CD4-positive, alpha-beta T cell (primary cell): ENCODE results near the gene RB1. TPM values are rescaled to one million over a fixed set of nuclear protein-coding genes. Genes with fewer than 3 reads are reported as not detected.

Experiments used
- ATAC-seq: fragments of 200-7000 bp; cut with Tn5 transposase; one replicate; pipeline ENCODE4 v1.10.0; 2022; ENCODE audit warnings: mild to moderate bottlenecking; ENCODE audit not compliant: poor library complexity
- CTCF ChIA-PET: fragments of 350-600 bp; sonication (Branson Sonifier 250); formaldehyde crosslinking; loops from one replicate; lab custom pipeline; 2021; ENCODE audit warnings: antibody characterized with exemption, inconsistent platforms; lab: Charles Lee
- POLR2A ChIA-PET: fragments of 350-600 bp; sonication (Branson Sonifier 250); formaldehyde crosslinking; loops from one replicate; lab custom pipeline; 2021; ENCODE audit warnings: antibody characterized with exemption, inconsistent platforms; lab: Charles Lee
- DNase-seq, 14 experiments: peaks; one replicate each; pipeline ENCODE4 v3.0.0-alpha.2; 2013 to 2020; ENCODE audit warnings: mixed read lengths in 2 of 14
- H3K27ac ChIP-seq, 2 donors: one replicate each; pipeline versions ENCODE4 v1.5.1 to v1.7.0; 2013; ENCODE audit warnings: low read length in 2 of 2, low read depth in 1 of 2, mild to moderate bottlenecking in 1 of 2
- H3K27me3 ChIP-seq, 2 experiments: 1 replicate in 1 of 2; 2 replicates in 1 of 2; pipeline versions ENCODE4 v1.6.1 to v1.7.0; 2013; ENCODE audit warnings: low read length in 2 of 2, control low read depth in 1 of 2, mild to moderate bottlenecking in 1 of 2, moderate library complexity in 1 of 2; ENCODE audit not compliant: insufficient read depth in 2 of 2, control insufficient read depth in 1 of 2
- H3K36me3 ChIP-seq: one replicate; pipeline ENCODE4 v1.6.1; 2013; ENCODE audit warnings: low read length, control low read depth; ENCODE audit not compliant: insufficient read depth
- H3K4me1 ChIP-seq: one replicate; pipeline ENCODE4 v1.6.1; 2013; ENCODE audit warnings: low read length, control low read depth; ENCODE audit not compliant: insufficient read depth
- H3K4me3 ChIP-seq: one replicate; pipeline ENCODE4 v1.5.1; 2013; ENCODE audit warnings: mild to moderate bottlenecking, low read length, moderate library complexity
- H3K9me3 ChIP-seq, 2 experiments: 1 replicate in 1 of 2; 2 replicates in 1 of 2; pipeline versions ENCODE4 v1.6.1 to v1.7.0; 2013; ENCODE audit warnings: low read length in 2 of 2, mild to moderate bottlenecking in 2 of 2, control low read depth in 1 of 2, moderate library complexity in 1 of 2; ENCODE audit not compliant: control insufficient read depth in 1 of 2, insufficient read depth in 1 of 2
- H3K27ac Mint-ChIP-seq: one replicate; pipeline ENCODE4 v1.8.0; 2020; ENCODE audit warnings: mixed read lengths
- H3K27me3 Mint-ChIP-seq: one replicate; pipeline ENCODE4 v1.8.0; 2021; ENCODE audit warnings: mixed read lengths
- H3K36me3 Mint-ChIP-seq: one replicate; pipeline ENCODE4 v1.8.0; 2021; ENCODE audit warnings: low read depth, mixed read lengths
- H3K4me1 Mint-ChIP-seq: one replicate; pipeline ENCODE4 v1.8.0; 2021; ENCODE audit warnings: low read depth, mixed read lengths
- H3K4me3 Mint-ChIP-seq: one replicate; pipeline ENCODE4 v1.8.0; 2020; ENCODE audit warnings: mild to moderate bottlenecking, mixed read lengths
- H3K9me3 Mint-ChIP-seq: one replicate; pipeline ENCODE4 v1.8.0; 2020; ENCODE audit warnings: mixed read lengths
- CTCF ChIP-seq: fragments of 200-600 bp; IDR thresholded peaks from one replicate; pipeline ENCODE4 v1.8.0; 2022; ENCODE audit warnings: antibody characterized with exemption, mild to moderate bottlenecking
- intact Hi-C, 2 experiments: fragments of 100-400 bp; cut with DNase I in 1 of 2; cut with micrococcal nuclease in 1 of 2; formaldehyde crosslinking; loops; one replicate each; pipeline versions ENCODE4 v1.15.1 to v1.9.0; 2023 to 2025; cut with DNase I, micrococcal nuclease
- total RNA-seq, 174 experiments: library from RNA in 2 of 174; stranded (reverse) in 2 of 174; gene quantifications; one replicate each; pipeline ENCODE4 v1.2.3 and lab custom pipeline; 2021 to 2026

The RB1 gene
- total RNA-seq, 2 experiments from 2014 or later = 14.9 to 18.4 TPM

GRCh38 chr13:48295271-48295670 lies 8.3 kb upstream of the RB1 start:
- H3K4me3 ChIP-seq = no peak overlapping the region
- POLR2A ChIA-PET = no interaction called here
- no peak overlapping the region for H3K27ac ChIP-seq
- Mint-ChIP-seq H3K27me3 (peaks cover 8% of the 10 kb centered on the region), H3K4me3 (no peak overlapping the region), H3K4me1 (no peaks in the 10 kb centered on the region), H3K27ac (no peak overlapping the region), H3K36me3 (no peaks in the 10 kb centered on the region), H3K9me3 (no peaks in the 10 kb centered on the region)
- TF ChIP-seq CTCF = no peak
- no peaks in the 10 kb centered on the region for H3K4me1 ChIP-seq
- no peaks in the 10 kb centered on the region for H3K9me3 ChIP-seq
- intact Hi-C loops = no loop called here
- DNase-seq = no peak
- no peaks in the 10 kb centered on the region for H3K27me3 ChIP-seq
- H3K36me3 ChIP-seq = no peaks in the 10 kb centered on the region
- ATAC-seq = no peak
- CTCF ChIA-PET = no interaction called here

- H3K4me1 Mint-ChIP-seq = no peaks in the 10 kb centered on the region
- no peak for TF ChIP-seq CTCF
- no peak overlapping the region for H3K27ac Mint-ChIP-seq
- Histone ChIP-seq H3K4me3 (no peak overlapping the region), H3K27me3 (no peaks in the 10 kb centered on the region), H3K36me3 (no peaks in the 10 kb centered on the region), H3K4me1 (no peaks in the 10 kb centered on the region), H3K27ac (no peak overlapping the region), H3K9me3 (no peaks in the 10 kb centered on the region)
- H3K9me3 Mint-ChIP-seq = no peaks in the 10 kb centered on the region
- DNase-seq = no peak
- no peaks in the 10 kb centered on the region for H3K36me3 Mint-ChIP-seq
- ATAC-seq = no peak
- intact Hi-C loops = no loop called here
- H3K27me3 Mint-ChIP-seq = no peaks in the 10 kb centered on the region
- CTCF ChIA-PET = no interaction called here
- POLR2A ChIA-PET = no interaction called here
- no peak overlapping the region for H3K4me3 Mint-ChIP-seq
These were observed 7.0 kb upstream of the RB1 start for GRCh38 chr13:48296528-48296927.

- no peak for ATAC-seq
- no peak overlapping the region for H3K27ac ChIP-seq
- no peak for DNase-seq
- no peak overlapping the region for H3K4me3 ChIP-seq
- Mint-ChIP-seq H3K27ac (no peak overlapping the region), H3K27me3 (no peaks in the 10 kb centered on the region), H3K4me3 (no peak overlapping the region), H3K9me3 (no peaks in the 10 kb centered on the region), H3K4me1 (peaks cover 3% of the 10 kb centered on the region), H3K36me3 (no peaks in the 10 kb centered on the region)
- intact Hi-C loops = no loop called here
- no peaks in the 10 kb centered on the region for H3K4me1 ChIP-seq
- no peak for TF ChIP-seq CTCF
- POLR2A ChIA-PET = interaction anchor here (0.6 kb wide), 1 partner anchor 37 kb away, joined by 3 read pairs; no protein-coding TSS in a partner anchor
- CTCF ChIA-PET = no interaction called here
- H3K9me3 ChIP-seq = no peaks in the 10 kb centered on the region
- H3K36me3 ChIP-seq = no peaks in the 10 kb centered on the region
- H3K27me3 ChIP-seq = no peaks in the 10 kb centered on the region
These were observed 6.3 kb upstream of the RB1 start for GRCh38 chr13:48297131-48297786.
